ENCODE results near the gene PREX1. TPM values are rescaled to one million over a fixed set of nuclear protein-coding genes. Genes with fewer than 3 reads are reported as not detected.

PREX1 gene
- total RNA-seq, 1 donor from 2014 or later = 33.1 TPM

DNA sequence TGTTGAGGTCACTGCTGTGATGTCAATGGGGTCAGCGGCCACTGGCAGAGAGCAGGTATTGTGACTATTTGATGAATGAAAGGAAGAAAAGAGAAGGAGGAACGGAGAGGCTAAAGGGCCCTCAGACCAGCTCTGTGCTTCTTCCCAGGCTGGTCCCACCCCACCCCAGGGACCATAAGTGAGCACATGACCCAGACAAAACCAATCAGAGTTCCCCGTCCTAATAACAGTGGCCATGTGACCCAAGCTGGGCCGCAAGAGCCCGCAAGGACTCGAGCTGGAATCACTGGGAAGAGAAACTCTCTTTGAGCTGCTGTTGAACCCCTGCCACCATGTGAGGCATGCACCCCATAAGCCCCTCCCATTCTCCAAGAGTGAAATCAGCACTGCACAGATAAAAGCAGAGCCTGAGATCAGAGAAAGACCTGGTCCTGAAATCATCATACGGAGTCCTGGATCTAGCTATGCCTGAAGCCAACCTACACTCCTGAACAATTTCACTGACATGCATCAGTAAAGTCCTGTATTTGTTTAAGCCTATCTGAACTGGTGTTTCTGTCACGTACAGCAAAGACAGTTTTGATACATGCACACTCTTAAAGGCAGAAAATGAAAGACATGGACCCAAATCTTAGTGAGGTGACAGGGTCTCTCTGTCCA lies 90.2 kb downstream of the PREX1 start:
- no peak for DNase-seq (ENCODE audit: low read depth in 2 of 2)

DNA sequence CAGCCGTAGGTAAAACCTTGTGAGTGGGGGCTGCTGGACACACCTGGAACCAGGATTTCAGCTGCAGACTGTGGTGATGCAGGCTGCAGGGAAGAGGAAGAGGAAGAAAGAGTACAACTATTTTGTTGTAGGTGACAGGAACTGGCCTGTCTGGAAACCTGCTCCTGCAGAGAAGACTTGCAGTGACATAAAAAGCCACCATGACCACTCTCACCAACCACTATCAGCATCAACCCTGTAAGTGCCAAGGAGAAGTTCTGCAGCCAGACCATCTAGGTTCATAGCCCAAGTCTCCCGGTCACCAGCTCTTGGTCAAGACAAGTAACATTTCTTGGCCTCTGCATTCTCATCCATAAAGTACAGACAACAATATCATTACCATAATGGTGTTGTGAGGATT lies 91.2 kb downstream of the PREX1 start:
- no peak for DNase-seq (ENCODE audit: low read depth in 2 of 2)

- no peak for DNase-seq (ENCODE audit: low read depth in 2 of 2)
These were observed 91.6 kb downstream of the PREX1 start for GRCh38 chr20:48736231-48736630.

- DNase-seq (ENCODE audit: low read depth in 2 of 2) = peak in 1 of 2 donors; percentile 71
These were observed 92.7 kb downstream of the PREX1 start for GRCh38 chr20:48735112-48735511.

DNA sequence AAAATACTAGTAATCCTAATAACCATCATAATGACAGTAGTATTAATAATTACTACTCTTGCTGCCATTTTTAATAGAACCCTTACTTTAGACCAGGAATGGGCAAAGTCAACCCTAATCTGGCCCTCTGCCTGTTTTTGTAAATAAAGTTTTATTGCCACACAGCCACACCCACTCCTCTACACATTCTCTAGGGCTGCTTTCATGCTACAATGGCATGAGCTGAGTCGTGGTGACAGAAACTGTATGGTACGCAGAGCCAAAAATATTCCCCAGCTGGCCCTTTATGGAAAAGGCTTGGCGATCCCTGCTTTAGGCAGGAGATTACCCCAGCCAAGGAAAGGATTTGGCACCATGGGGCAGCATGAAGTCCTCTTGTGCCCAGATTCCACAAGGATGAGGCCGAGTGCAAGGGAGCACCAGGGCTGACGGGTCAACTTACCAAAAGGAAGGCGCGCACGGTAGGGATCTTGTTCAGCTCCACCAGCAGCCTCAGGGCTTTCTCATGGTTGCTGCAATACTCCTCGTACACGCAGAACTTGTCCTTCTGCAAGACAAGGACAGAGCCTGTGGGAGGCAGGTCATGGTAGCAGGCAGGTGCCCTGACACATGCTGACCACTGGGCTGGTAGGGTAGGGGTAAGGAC lies 93.6 kb downstream of the PREX1 start:
- no peak for DNase-seq (ENCODE audit: low read depth in 2 of 2)

DNA sequence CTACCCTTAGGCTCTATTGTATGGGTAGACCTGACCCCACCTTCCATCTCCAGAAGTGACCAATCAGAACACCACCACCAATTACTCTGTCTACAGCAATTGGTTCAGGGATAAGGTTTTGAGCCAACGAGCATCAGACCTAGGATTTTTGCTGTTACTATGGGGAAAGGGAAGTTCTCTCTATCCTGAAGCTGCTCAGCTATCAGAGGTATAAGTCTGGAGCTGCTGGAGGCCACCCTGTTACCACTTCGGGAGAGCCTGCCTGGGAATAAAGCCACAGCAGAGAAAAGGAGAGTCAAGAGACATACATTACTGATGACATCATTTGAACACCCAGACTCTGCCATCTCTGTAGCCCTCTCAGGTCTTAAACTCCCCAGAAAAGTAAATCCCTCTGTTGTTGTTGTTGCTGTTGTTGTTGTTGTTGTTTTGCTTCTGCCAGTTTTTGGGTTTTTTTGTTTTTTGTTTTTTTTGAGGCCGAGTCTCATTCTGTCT lies 94.5 kb downstream of the PREX1 start:
- DNase-seq (ENCODE audit: low read depth in 2 of 2) = no peak

DNA sequence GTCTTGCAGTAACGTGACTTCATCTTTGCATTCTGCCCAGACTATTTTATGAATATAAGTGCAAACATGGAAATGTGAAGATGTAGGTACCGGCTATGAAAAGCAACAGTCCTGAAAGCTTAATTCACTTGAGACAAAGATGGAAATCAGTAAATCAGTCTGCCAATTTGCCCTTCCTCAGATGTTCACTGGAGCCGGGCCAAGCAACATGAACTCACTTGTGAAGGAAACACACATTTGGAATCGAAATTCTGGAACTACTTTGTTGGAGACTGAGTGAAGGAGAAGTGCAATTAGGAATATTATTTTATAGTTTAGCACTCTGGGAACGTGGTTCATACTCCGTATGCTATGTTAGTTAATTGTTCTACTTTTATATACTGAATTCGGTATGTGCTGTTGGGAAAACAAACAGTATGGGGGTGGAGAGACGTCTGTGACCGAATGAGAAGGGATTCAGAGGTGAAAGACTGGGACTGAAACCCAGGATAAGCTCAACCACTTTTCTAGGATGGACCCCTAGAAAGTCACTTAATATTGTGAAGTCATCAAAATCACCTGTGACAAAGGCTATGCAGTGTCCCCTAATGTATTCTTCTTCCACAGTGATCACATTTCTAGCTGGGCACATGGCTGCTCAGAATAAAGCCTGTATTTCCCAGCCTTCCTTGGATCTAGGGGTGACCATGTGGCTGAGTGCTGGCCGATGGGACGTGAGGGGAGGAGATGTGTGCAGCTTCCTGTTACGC lies 95.5 kb downstream of the PREX1 start:
- DNase-seq (ENCODE audit: low read depth in 2 of 2) = peak in 1 of 2 donors; percentile 53

DNA sequence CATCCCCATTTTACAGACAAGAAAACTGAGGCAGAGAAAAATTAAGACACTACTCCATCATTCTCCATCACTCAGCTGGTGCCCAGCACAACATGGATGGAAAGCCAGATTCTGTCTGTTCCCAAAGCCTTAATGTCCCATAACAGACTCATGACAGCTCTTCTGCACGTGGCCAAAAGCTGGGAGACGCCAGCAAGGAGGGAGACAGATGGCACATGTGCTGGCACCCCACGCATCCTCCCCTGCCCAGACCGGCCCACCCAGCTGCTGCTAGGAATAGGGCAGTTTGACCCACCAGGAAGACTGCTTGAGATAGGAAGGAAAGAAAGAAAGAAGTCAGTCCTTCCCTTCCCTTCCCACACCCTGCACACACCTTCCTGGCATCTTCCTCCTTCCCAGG lies 96.3 kb downstream of the PREX1 start:
- no peak for DNase-seq (ENCODE audit: low read depth in 2 of 2)

GRCh38 chr20:48730977-48731376 lies 96.8 kb downstream of the PREX1 start:
- DNase-seq (ENCODE audit: low read depth in 2 of 2) = no peak

DNA sequence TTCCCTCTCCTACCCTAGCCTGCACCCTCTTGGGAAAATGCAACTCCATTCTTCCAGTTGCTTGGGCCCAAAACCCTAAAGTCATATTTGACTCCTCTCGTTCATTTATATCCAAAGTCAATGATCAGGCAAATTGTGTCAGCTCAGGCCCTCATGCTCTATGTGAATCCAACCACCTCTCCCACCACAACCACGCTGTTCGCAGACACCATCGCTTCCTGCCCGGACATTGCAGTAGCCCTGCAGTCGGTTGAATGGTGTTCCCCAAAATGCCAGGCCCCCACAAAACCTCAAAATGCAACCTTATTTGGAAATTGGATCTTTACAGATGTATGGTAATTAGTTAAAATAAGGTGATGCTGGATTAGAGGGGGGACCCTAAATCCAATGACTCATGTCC lies 98.3 kb downstream of the PREX1 start:
- no peak for DNase-seq (ENCODE audit: low read depth in 2 of 2)

DNA sequence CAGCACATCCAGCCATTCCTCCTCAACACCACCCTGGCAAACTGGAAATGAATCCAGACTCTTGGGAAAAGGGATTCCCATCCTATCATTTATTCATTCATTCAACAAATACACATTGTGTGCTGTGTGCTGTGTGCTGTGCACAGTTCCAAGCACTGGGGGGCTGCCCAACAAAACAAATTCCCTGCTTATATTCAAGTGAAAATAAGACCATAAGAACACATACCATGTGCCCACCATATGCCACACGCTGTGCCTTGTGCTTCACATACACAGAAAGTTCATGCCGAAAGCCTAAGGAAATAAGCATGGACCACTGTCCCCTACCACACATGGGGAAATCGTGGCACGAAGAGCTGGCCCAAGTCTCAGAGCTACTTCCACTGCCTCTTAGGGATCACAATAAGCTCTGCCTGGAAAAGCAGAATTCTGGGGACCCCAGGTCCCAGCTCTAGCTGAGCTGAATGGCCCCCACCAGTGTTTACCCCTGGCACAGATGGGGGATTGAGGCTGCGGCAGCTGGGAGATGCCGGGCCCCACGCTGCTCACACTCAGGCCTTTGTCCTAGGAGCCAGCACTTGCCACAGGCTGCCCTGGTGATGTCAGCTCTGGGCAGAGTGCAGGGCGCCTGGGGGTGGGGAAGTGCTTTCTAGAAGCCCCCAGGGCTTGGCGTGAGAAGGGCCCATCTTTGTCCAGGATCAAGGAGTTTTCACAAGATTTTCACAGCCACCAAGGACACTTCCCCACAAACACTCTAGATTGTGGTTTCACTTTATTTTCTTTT lies 99.6 kb downstream of the PREX1 start:
- no peak for DNase-seq (ENCODE audit: low read depth in 2 of 2)

- no peak for DNase-seq (ENCODE audit: low read depth in 2 of 2)
These were observed 100.6 kb downstream of the PREX1 start for GRCh38 chr20:48727226-48727625.

- DNase-seq (ENCODE audit: low read depth in 2 of 2) = peak; percentile 11 to 80
These were observed 102.2 kb downstream of the PREX1 start for GRCh38 chr20:48725555-48725991.

- no peak for DNase-seq (ENCODE audit: low read depth in 2 of 2)
These were observed 102.8 kb downstream of the PREX1 start for GRCh38 chr20:48724891-48725554.

DNA sequence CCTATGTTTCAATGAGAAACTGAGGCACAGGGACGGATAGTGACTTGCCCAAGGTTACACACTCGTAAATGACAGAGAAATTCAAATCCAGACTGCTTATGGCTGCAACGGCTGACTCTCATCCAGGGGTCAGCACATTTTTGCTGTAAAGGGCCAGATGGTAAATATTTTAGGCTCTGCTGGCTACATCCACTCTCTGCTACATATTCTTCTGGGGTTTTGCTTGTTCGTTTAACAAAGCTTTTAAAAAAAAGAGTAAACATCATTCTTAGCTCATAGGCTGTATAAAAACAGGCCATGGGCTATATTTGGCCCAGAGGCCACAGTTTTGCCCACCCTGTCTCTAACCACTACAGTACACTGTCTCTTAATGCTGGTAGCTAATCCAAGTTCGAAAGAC lies 103.4 kb downstream of the PREX1 start:
- DNase-seq (ENCODE audit: low read depth in 2 of 2) = no peak

- peak; percentile 45 to 83 for DNase-seq (ENCODE audit: low read depth in 2 of 2)
These were observed 104.2 kb downstream of the PREX1 start for GRCh38 chr20:48723308-48724264.

- DNase-seq (ENCODE audit: low read depth in 2 of 2) = peak; percentile 68 to 81
These were observed 105.0 kb downstream of the PREX1 start for GRCh38 chr20:48722737-48723191.

DNA sequence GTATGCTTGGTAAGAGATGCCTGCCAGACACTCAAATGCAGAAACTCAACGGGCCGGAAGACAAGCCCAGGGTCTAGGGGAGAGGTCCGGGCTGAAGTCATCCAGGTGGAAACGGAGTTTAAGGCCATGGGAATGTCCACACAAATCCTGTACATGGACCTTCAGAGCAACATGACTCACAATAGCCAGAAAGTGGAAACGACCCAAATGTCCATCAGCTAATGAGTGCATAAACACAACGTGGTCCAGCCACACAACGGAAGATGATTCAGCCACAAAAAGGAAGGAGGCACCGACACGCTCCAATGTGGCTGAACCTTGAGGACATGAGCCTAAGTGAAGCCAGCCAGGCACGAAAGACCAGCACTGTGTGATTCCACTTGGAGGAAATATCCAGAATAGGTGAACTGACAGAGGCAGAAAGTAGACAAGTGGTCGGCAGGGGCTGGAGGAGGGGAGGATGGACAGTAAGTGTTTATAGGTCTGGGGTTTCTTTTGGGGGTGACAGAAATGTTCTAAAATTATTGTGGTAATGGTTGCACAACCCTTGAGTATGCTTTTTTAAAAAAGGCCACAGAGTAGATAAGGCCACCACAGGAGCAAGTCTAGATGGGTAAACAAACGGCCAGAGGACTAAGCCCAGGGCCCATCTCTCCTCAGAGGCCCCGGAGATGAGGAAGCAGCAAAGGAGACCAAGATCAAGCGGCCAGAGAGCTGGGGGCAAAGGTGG lies 105.6 kb downstream of the PREX1 start:
- peak; percentile 98 to 99 for DNase-seq (ENCODE audit: low read depth in 2 of 2)
